Vagina (tissue), 2 donors: ENCODE data around the gene TIMELESS.

Source experiments
- POLR2AphosphoS5 ChIP-seq, 2 donors: sonication (generic); formaldehyde crosslinking; IDR thresholded peaks; one replicate each; pipeline ENCODE4 v1.9.0; 2017; ENCODE audit warnings: antibody characterized with exemption in 2 of 2, mild to moderate bottlenecking in 2 of 2, low read depth in 1 of 2; ENCODE audit not compliant: insufficient read depth in 1 of 2
- TF ChIP-seq, protein P1 (sequence below), 3 experiments: fragments of 450-650 bp in 2 of 3; fragments of 200-600 bp in 1 of 3; sonication (generic) in 1 of 3; IDR thresholded peaks; one replicate each; pipeline ENCODE4 v1.5.1; 2017 to 2019; ENCODE audit warnings: antibody characterized with exemption in 3 of 3, mild to moderate bottlenecking in 2 of 3, moderate library complexity in 2 of 3

- TF ChIP-seq POLR2AphosphoS5 (IDR thresholded peaks at IDR 0.05; ENCODE audit: insufficient read depth in 1 of 2, low read depth in 1 of 2) = no peak
- TF ChIP-seq, protein P1, sequence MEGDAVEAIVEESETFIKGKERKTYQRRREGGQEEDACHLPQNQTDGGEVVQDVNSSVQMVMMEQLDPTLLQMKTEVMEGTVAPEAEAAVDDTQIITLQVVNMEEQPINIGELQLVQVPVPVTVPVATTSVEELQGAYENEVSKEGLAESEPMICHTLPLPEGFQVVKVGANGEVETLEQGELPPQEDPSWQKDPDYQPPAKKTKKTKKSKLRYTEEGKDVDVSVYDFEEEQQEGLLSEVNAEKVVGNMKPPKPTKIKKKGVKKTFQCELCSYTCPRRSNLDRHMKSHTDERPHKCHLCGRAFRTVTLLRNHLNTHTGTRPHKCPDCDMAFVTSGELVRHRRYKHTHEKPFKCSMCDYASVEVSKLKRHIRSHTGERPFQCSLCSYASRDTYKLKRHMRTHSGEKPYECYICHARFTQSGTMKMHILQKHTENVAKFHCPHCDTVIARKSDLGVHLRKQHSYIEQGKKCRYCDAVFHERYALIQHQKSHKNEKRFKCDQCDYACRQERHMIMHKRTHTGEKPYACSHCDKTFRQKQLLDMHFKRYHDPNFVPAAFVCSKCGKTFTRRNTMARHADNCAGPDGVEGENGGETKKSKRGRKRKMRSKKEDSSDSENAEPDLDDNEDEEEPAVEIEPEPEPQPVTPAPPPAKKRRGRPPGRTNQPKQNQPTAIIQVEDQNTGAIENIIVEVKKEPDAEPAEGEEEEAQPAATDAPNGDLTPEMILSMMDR (IDR thresholded peaks at IDR 0.05) = no peak
These were observed 38.5 kb downstream of the TIMELESS start for GRCh38 chr12:56410768-56411167.
